ENCODE measurements around the gene PHLPP1. TPM values are rescaled to one million over a fixed set of nuclear protein-coding genes. Genes with fewer than 3 reads are reported as not detected.
A peak's percentile ranks its signal among the peaks of the same experiment; 100 is the strongest.

PHLPP1 gene
- total RNA-seq, 1 donor from 2014 or later = 29.6 TPM

- no peaks in the 10 kb centered on the region for H3K9me3 Mint-ChIP-seq
- H3K4me3 Mint-ChIP-seq = no peak overlapping the region
- peaks cover 22% of the 10 kb centered on the region for H3K36me3 Mint-ChIP-seq (ENCODE audit: low read depth)
- H3K27me3 Mint-ChIP-seq (ENCODE audit: low read depth) = no peaks in the 10 kb centered on the region
- TF ChIP-seq, protein P1, sequence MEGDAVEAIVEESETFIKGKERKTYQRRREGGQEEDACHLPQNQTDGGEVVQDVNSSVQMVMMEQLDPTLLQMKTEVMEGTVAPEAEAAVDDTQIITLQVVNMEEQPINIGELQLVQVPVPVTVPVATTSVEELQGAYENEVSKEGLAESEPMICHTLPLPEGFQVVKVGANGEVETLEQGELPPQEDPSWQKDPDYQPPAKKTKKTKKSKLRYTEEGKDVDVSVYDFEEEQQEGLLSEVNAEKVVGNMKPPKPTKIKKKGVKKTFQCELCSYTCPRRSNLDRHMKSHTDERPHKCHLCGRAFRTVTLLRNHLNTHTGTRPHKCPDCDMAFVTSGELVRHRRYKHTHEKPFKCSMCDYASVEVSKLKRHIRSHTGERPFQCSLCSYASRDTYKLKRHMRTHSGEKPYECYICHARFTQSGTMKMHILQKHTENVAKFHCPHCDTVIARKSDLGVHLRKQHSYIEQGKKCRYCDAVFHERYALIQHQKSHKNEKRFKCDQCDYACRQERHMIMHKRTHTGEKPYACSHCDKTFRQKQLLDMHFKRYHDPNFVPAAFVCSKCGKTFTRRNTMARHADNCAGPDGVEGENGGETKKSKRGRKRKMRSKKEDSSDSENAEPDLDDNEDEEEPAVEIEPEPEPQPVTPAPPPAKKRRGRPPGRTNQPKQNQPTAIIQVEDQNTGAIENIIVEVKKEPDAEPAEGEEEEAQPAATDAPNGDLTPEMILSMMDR (conservative IDR thresholded peaks at IDR 0.05) = no peak
- no peak for DNase-seq (ENCODE audit: low read depth, low spot score)
- peak overlapping the region; percentile 43 for H3K27ac Mint-ChIP-seq (ENCODE audit: unreplicated experiment)
- no peaks in the 10 kb centered on the region for H3K4me1 Mint-ChIP-seq
Observed at GRCh38 chr18:62973689-62974088, 258.3 kb downstream of the PHLPP1 start.

DNA sequence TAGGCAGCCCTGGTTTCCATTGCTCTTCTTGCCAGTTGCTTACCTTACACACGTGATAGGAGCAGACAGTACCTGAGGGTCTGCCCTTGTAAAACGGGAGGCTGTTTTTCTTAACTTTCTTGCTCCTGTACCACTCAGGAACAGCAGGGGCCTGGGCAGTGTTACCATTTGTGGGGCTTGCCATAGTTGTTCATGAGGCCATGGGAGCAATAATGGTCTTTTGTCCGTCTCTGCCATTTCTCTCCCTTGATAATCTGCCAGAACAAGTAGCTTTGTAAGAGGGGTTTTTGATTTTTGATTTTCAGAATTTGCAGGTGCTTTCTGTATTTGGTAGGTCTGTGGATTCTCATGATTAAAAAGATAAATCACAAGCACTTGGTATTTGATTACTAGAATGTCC, 259.0 kb downstream of the PHLPP1 start:
- no peak for DNase-seq (ENCODE audit: low read depth, low spot score)
- no peaks in the 10 kb centered on the region for H3K27me3 Mint-ChIP-seq (ENCODE audit: low read depth)
- no peak overlapping the region for H3K4me3 Mint-ChIP-seq
- H3K9me3 Mint-ChIP-seq = no peaks in the 10 kb centered on the region
- H3K36me3 Mint-ChIP-seq (ENCODE audit: low read depth) = peaks cover 22% of the 10 kb centered on the region
- H3K27ac Mint-ChIP-seq (ENCODE audit: unreplicated experiment) = peak overlapping the region; percentile 62
- TF ChIP-seq, protein P1 (conservative IDR thresholded peaks at IDR 0.05) = no peak
- H3K4me1 Mint-ChIP-seq = peaks cover 5% of the 10 kb centered on the region

DNA sequence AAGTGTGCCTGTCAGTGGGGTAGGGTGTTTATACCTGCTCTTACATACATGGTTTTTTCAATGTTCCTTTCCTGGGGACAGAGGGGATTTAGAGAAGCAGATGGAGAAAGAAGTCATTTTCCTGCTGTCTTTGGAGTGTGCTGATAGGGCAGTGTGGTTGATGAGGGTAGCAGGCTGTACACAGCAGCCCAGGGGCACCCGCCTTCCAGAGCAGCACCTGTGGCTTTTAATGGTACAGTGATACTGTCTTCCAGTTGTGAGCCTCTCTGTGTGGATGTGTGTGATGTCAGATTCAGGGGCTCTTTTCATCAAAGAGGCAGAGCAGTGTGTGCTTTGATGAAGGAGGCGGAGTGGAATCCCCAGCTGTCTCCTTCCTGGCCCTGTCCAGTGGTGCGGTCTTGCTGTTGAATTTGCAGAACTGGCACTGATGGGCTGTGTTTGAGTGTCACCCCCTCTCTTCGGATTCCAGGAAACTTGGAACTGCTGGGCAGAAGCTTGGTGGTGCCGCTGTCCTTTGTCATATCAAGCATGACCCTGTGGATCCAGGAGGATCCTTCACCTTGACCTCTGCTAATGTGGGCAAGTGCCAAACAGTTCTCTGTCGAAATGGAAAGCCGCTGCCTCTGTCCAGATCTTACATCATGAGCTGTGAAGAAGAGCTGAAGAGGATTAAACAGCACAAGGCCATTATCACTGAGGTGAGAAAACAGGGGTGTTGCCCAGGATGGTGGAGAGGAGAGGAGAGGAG, 259.8 kb downstream of the PHLPP1 start:
- Mint-ChIP-seq H3K4me1 (peaks cover 12% of the 10 kb centered on the region), H3K27ac (ENCODE audit: unreplicated experiment) (no peak overlapping the region), H3K4me3 (no peak overlapping the region), H3K9me3 (no peaks in the 10 kb centered on the region), H3K36me3 (ENCODE audit: low read depth) (peaks cover 20% of the 10 kb centered on the region), H3K27me3 (ENCODE audit: low read depth) (no peaks in the 10 kb centered on the region)
- TF ChIP-seq, protein P1 (conservative IDR thresholded peaks at IDR 0.05) = no peak
- no peak for DNase-seq (ENCODE audit: low read depth, low spot score)

DNA sequence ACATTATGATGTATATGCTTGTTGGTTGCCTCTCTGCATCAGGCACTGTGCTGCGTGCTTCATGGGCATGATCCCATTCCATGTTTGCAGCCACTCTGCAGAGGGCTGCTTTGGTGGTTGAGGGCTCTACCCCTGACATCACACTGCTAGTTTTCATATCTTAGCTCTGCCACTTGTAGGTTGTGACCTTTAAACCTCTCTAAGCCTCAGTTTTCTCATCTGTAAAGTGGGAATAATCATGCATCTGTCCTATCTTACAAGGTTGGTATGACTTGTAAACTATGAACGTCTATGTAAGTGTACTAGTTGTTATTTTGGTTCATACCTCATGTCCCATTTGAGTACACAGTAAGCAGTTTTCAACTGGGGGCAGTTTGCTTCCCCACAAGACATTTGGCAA, 260.4 kb downstream of the PHLPP1 start:
- no peak for DNase-seq (ENCODE audit: low read depth, low spot score)
- TF ChIP-seq, protein P1 (conservative IDR thresholded peaks at IDR 0.05) = no peak
- no peak overlapping the region for H3K27ac Mint-ChIP-seq (ENCODE audit: unreplicated experiment)
- H3K27me3 Mint-ChIP-seq (ENCODE audit: low read depth) = no peaks in the 10 kb centered on the region
- H3K4me1 Mint-ChIP-seq = peaks cover 13% of the 10 kb centered on the region
- peaks cover 18% of the 10 kb centered on the region for H3K36me3 Mint-ChIP-seq (ENCODE audit: low read depth)
- H3K9me3 Mint-ChIP-seq = no peaks in the 10 kb centered on the region
- no peak overlapping the region for H3K4me3 Mint-ChIP-seq

- H3K27me3 Mint-ChIP-seq (ENCODE audit: low read depth) = no peaks in the 10 kb centered on the region
- H3K4me1 Mint-ChIP-seq = peaks cover 13% of the 10 kb centered on the region
- no peak for DNase-seq (ENCODE audit: low read depth, low spot score)
- no peak overlapping the region for H3K4me3 Mint-ChIP-seq
- peaks cover 15% of the 10 kb centered on the region for H3K36me3 Mint-ChIP-seq (ENCODE audit: low read depth)
- no peak overlapping the region for H3K27ac Mint-ChIP-seq (ENCODE audit: unreplicated experiment)
- H3K9me3 Mint-ChIP-seq = no peaks in the 10 kb centered on the region
- TF ChIP-seq, protein P1 (conservative IDR thresholded peaks at IDR 0.05) = no peak
Observed at GRCh38 chr18:62976227-62976626, 260.9 kb downstream of the PHLPP1 start.
